Choroid plexus epithelial cell (primary cell): Measurements from ENCODE around the gene TAS2R5.

Experiments
- DNase-seq: peaks from one replicate; pipeline ENCODE4 v3.0.0-alpha.2; 2010; ENCODE audit warnings: low read depth
- H3K4me3 ChIP-seq: 2 replicates; pipeline ENCODE4 v1.5.1; 2011; ENCODE audit warnings: low read depth, mild to moderate bottlenecking, control low read depth, low read length, moderate library complexity
- CTCF ChIP-seq: conservative IDR thresholded peaks from 2 replicates; pipeline ENCODE4 v1.5.1; 2011; ENCODE audit warnings: low read depth, mild to moderate bottlenecking, control low read depth, inconsistent platforms, low read length, moderate library complexity

Gene TAS2R5

GRCh38 chr7:141838581-141838980 is 48.6 kb downstream of the TAS2R5 start:
- no peak for DNase-seq
- no peak for TF ChIP-seq CTCF
- H3K4me3 ChIP-seq, result no peak overlapping the region

- DNase-seq, result no peak
Measured at GRCh38 chr7:141839256-141839655, 49.2 kb downstream of the TAS2R5 start.

GRCh38 chr7:141840708-141841107 is 50.7 kb downstream of the TAS2R5 start:
- no peak overlapping the region for H3K4me3 ChIP-seq
- TF ChIP-seq CTCF, result no peak

More at GRCh38 chr7:141839256-141839655, 49.2 kb downstream of the TAS2R5 start:
- no peak for TF ChIP-seq CTCF
- no peak overlapping the region for H3K4me3 ChIP-seq

More at GRCh38 chr7:141840708-141841107, 50.7 kb downstream of the TAS2R5 start:
- no peak for DNase-seq
